AG10803 (cell line): ENCODE data around the gene STX18.

Experiments
- DNase-seq: peaks from one replicate; pipeline ENCODE4 v3.0.0; 2010; ENCODE audit warnings: low read depth
- H3K4me3 ChIP-seq: 2 replicates; pipeline ENCODE4 v1.5.1; 2011; ENCODE audit warnings: mild to moderate bottlenecking, low read length, control low read depth
- TF ChIP-seq, protein P1 (sequence below): conservative IDR thresholded peaks from 2 replicates; pipeline ENCODE4 v1.5.1; 2011; ENCODE audit warnings: mild to moderate bottlenecking, low read length, control low read depth, inconsistent platforms

Gene STX18

DNA sequence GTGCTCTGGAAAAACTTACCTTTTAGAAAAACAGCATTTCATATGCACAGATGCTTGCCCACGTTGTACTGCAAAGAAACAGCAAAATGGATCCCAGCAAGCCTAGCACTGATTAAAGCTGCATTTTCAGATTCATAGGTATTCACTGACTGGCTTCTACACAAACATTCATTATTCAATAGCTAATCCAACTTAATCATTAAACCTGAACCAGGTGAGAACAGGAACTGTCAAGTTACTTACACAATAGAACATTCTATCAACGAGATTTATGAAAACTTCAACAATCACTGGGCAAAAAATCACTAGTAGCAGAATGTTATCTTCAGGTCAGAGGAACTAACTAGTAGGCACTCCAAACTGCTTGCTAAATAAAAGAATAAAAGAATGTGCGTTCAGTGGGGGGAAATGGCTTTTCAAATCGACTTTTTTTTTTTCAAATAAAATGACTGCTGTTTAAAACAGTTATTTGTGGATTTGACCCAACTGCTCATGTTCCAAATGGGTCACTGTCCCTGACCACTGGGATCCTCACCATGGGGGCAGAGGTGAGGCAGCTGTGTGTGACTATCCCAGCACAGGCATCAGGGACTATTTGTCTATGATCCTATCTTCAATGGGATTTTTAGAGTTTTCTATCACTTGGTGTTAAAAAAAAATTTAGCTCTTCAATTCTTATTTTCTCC is 42.3 kb downstream of the STX18 start:
- TF ChIP-seq, protein P1, sequence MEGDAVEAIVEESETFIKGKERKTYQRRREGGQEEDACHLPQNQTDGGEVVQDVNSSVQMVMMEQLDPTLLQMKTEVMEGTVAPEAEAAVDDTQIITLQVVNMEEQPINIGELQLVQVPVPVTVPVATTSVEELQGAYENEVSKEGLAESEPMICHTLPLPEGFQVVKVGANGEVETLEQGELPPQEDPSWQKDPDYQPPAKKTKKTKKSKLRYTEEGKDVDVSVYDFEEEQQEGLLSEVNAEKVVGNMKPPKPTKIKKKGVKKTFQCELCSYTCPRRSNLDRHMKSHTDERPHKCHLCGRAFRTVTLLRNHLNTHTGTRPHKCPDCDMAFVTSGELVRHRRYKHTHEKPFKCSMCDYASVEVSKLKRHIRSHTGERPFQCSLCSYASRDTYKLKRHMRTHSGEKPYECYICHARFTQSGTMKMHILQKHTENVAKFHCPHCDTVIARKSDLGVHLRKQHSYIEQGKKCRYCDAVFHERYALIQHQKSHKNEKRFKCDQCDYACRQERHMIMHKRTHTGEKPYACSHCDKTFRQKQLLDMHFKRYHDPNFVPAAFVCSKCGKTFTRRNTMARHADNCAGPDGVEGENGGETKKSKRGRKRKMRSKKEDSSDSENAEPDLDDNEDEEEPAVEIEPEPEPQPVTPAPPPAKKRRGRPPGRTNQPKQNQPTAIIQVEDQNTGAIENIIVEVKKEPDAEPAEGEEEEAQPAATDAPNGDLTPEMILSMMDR = no peak
- no peak overlapping the region for H3K4me3 ChIP-seq
- DNase-seq = no peak

DNA sequence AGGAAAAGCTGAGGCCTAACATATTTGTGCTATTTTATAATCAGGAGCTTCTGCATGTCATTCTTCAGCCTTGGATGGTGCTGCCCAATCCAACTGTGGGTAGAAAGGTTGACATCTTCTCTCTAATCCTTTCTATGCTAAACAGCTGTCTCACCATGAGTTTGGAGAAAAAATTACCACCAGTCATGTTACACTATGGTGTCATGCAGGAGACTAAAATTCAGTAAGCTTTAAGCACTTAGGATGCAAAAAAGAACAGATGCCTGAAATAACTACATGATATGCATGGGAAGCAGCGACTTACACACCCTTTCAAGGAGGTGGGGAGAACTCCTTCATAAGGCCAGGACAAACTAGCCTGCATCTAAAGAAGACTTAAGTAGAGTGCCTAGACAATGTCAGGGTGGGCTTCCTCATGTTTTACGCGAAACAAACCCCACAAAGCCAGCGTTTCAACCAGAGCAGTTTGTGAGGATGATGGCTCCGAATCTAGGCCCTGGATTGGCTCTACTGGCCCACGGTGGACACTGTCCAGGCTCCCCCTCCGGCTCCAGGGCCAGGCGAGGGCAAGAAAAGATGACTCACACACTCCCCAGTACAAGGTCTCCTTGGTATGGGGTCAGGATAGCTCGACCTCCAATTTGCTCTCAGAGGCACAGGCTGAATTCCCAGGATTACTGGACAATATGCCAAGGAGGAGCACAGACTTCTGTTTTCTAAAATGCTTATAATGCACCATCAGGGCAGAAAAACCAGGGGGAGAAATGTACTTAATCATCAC is 45.1 kb downstream of the STX18 start:
- no peak for DNase-seq
- TF ChIP-seq, protein P1 = no peak
- H3K4me3 ChIP-seq = no peak overlapping the region

DNA sequence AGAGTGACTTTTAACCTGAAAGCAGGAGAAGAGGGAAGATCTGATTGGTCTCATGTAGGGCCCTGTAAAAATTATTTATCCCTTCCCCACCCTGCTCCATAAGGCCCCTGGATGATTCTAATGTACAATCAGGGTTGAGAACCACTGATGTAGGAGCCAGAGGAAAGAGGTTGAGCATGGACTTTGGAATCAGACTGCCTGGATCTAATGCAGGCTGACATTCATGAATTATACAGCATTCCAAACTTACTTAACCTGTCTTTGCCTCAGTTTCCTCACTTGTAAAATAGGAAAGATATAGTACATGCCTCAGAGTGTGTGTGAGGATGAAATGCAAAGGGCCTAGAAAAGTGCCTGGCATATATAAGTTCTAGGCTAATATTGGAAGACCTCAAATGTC is 47.0 kb downstream of the STX18 start:
- TF ChIP-seq, protein P1 = no peak
- DNase-seq = no peak
- H3K4me3 ChIP-seq = no peak overlapping the region

DNA sequence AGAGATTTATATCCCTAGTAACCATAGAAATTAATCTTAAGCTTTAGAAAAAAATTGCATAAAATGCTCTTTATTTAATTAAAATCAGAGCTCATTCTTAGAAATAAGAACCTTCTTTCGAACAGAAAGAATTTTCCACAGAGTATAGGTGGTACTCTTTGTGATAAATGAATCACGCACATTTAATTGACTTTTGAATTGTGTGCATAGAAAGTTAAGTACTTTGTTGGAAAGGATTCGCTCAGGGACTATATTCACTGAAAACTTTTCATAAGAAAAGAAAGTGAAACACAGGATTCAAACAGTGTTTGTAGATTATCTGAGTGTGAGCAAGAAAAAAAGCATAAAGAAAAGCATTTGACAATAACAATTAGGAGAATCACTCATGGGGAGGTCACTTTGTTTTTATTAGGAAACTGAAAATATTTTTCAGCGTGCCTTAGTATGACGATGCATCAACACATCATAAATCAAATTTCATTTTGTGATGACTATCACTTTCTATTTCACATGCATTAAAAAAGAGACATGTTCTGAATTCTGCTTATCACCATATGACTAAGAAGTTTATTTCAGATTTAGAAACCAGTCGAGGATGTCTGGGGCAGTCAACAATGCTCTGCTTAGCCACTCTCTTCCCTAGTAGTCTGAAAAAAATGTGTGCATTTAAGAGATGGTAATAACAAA is 49.5 kb downstream of the STX18 start:
- DNase-seq = peak; percentile 58
- TF ChIP-seq, protein P1 = no peak
- peak overlapping the region; percentile 43 for H3K4me3 ChIP-seq

DNA sequence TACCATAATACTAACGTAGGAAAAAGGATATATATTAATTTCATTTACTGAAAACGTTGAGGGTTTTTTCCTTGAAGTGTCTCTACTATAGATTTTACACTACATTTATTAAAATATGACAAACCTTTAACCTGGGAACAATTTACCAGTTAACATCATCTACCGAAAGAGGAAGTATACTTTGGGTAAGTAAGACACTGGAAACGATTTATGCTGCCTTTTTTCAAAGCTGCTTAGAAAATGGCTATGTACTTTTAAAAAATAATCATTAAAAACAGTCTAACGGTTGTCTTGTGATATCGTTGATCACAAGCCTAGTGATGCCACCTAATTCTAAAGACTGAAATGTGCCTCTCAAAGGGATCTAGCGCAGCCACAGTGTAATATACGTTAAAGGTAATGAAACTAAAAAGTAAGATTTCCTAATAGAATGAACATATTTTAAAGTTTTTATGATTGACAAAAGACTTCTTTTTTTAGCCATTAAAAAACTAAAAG is 50.4 kb downstream of the STX18 start:
- DNase-seq = no peak
- no peak overlapping the region for H3K4me3 ChIP-seq
- TF ChIP-seq, protein P1 = no peak

- DNase-seq = no peak
- TF ChIP-seq, protein P1 = no peak
- no peak overlapping the region for H3K4me3 ChIP-seq
Observed at GRCh38 chr4:4490816-4491215, 51.0 kb downstream of the STX18 start.
